ENCODE measurements around the gene RBM38.

DNA sequence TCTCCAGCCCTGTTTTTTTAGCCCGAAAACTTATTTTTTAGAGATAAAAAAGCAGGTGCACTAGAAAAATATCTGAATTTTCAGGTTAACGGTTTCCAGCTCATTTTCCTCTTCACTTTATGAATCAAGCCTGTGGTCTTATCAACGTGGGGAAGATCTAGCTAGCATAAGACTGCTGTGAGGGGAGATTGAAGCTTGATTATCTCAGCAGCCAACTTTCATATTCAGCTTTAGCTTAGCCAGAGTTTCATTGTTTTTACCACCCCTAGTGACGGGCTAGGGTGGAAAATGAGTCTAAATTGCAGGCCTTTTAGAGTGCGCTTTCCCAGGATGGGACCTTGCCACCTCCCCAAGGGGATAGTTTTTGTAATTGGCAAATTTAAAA, 11.9 kb upstream of the RBM38 start:
- no peak for TF ChIP-seq POLR2A (IDR thresholded peaks at IDR 0.05; ENCODE audit: low read depth, low read length)
- TF ChIP-seq RAD21 (IDR thresholded peaks at IDR 0.05; ENCODE audit: low read length): no peak
- TF ChIP-seq, protein P1, sequence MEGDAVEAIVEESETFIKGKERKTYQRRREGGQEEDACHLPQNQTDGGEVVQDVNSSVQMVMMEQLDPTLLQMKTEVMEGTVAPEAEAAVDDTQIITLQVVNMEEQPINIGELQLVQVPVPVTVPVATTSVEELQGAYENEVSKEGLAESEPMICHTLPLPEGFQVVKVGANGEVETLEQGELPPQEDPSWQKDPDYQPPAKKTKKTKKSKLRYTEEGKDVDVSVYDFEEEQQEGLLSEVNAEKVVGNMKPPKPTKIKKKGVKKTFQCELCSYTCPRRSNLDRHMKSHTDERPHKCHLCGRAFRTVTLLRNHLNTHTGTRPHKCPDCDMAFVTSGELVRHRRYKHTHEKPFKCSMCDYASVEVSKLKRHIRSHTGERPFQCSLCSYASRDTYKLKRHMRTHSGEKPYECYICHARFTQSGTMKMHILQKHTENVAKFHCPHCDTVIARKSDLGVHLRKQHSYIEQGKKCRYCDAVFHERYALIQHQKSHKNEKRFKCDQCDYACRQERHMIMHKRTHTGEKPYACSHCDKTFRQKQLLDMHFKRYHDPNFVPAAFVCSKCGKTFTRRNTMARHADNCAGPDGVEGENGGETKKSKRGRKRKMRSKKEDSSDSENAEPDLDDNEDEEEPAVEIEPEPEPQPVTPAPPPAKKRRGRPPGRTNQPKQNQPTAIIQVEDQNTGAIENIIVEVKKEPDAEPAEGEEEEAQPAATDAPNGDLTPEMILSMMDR (conservative IDR thresholded peaks at IDR 0.05; ENCODE audit: low read depth, low read length): no peak
- TF ChIP-seq MXI1 (IDR thresholded peaks at IDR 0.05; ENCODE audit: borderline replicate concordance, low read depth, low read length): no peak
- TF ChIP-seq CEBPB (IDR thresholded peaks at IDR 0.05; ENCODE audit: low read depth, low read length): no peak

All from IMR-90 (cell line).